C4-2B (cell line): ENCODE measurements around the gene BMP2K.

ENCODE experiments used
- CTCF ChIP-seq: fragments of 450-650 bp; conservative IDR thresholded peaks from 2 replicates; pipeline ENCODE4 v1.5.1; 2017; ENCODE audit warnings: mild to moderate bottlenecking
- ZFX ChIP-seq: fragments of 450-650 bp; IDR thresholded peaks from 2 replicates; pipeline ENCODE4 v1.6.1; 2017

- TF ChIP-seq CTCF (no peak), ZFX (no peak)
Measured at GRCh38 chr4:78809295-78809694, 33.1 kb downstream of the BMP2K start.
